HepG2 (cell line): ENCODE results near the gene CC2D1A. TPM values are rescaled to one million over a fixed set of nuclear protein-coding genes. Genes with fewer than 3 reads are reported as not detected.
A peak's percentile ranks its signal among the peaks of the same experiment; 100 is the strongest.

Experiments
- ASH2L ChIP-seq: fragments of 300-600, 200-600 bp; sonication (generic); IDR thresholded peaks from 2 replicates; pipeline ENCODE4 v1.7.0; 2017; ENCODE audit warnings: low read depth, mild to moderate bottlenecking, moderate library complexity, mixed read lengths, low read length; ENCODE audit not compliant: insufficient read length
- BHLHE40 ChIP-seq: IDR thresholded peaks from 2 replicates; pipeline ENCODE4 v1.6.1; 2011; ENCODE audit warnings: low read length, improper control_type of control experiment
- FOXA3 ChIP-seq: IDR thresholded peaks from 2 replicates; pipeline ENCODE4 v1.6.1; 2016; ENCODE audit warnings: missing genetic modification reagents, missing compliant biosample characterization
- FOXM1 ChIP-seq: sonication (generic); formaldehyde crosslinking; IDR thresholded peaks from 2 replicates; pipeline ENCODE4 v1.5.0; 2020; ENCODE audit warnings: missing genetic modification reagents
- HNF4A ChIP-seq: sonication (generic); formaldehyde crosslinking; IDR thresholded peaks from 2 replicates; pipeline ENCODE4 v1.4.0; 2020; ENCODE audit warnings: missing genetic modification reagents
- JDP2 ChIP-seq: sonication (generic); formaldehyde crosslinking; IDR thresholded peaks from 2 replicates; pipeline ENCODE4 v1.8.1; 2022; ENCODE audit warnings: missing genetic modification reagents, borderline replicate concordance
- MAFK ChIP-seq, 2 experiments: IDR thresholded peaks in 1 of 2; conservative IDR thresholded peaks in 1 of 2; 2 replicates each; pipeline ENCODE4 v1.6.1; 2011; ENCODE audit warnings: improper control_type of control experiment in 2 of 2, low read length in 2 of 2
- NAIF1 ChIP-seq: sonication (generic); formaldehyde crosslinking; IDR thresholded peaks from 2 replicates; pipeline ENCODE4 v1.5.0; 2020; ENCODE audit warnings: mild to moderate bottlenecking, missing genetic modification reagents, borderline replicate concordance
- PHF20 ChIP-seq: sonication (generic); formaldehyde crosslinking; IDR thresholded peaks from 2 replicates; pipeline ENCODE4 v1.5.0; 2020; ENCODE audit warnings: mild to moderate bottlenecking, missing genetic modification reagents
- SALL1 ChIP-seq: sonication (generic); formaldehyde crosslinking; IDR thresholded peaks from 2 replicates; pipeline ENCODE4 v1.8.0; 2022; ENCODE audit warnings: mild to moderate bottlenecking, missing genetic modification reagents
- SNRNP70 ChIP-seq: fragments of 200-400 bp; formaldehyde crosslinking; IDR thresholded peaks from 2 replicates; pipeline ENCODE4 v1.6.1; 2017; ENCODE audit warnings: mild to moderate bottlenecking, low read depth, low read length, moderate library complexity
- TBX3 ChIP-seq: fragments of 450-650 bp; IDR thresholded peaks from 2 replicates; pipeline ENCODE4 v1.6.1; 2017; ENCODE audit warnings: antibody characterized with exemption, mild to moderate bottlenecking, inconsistent platforms, borderline replicate concordance
- ZBTB7A ChIP-seq: sonication (generic); formaldehyde crosslinking; IDR thresholded peaks from 2 replicates; pipeline ENCODE4 v1.8.0; 2022; ENCODE audit warnings: mild to moderate bottlenecking, missing genetic modification reagents
- ZIK1 ChIP-seq: sonication (generic); formaldehyde crosslinking; IDR thresholded peaks from 2 replicates; pipeline ENCODE4 v1.5.0; 2020; ENCODE audit warnings: mild to moderate bottlenecking, low read depth, missing genetic modification reagents, borderline replicate concordance
- ZMAT5 ChIP-seq: sonication (generic); formaldehyde crosslinking; IDR thresholded peaks from 2 replicates; pipeline ENCODE4 v1.5.0; 2020; ENCODE audit warnings: mild to moderate bottlenecking, low read depth, missing genetic modification reagents, borderline replicate concordance
- ZMYM4 ChIP-seq: sonication (generic); formaldehyde crosslinking; IDR thresholded peaks from 2 replicates; pipeline ENCODE4 v1.8.1; 2023; ENCODE audit warnings: mild to moderate bottlenecking, missing genetic modification reagents
- ZNF136 ChIP-seq: sonication (generic); formaldehyde crosslinking; IDR thresholded peaks from 2 replicates; pipeline ENCODE4 v1.8.1; 2022; ENCODE audit warnings: low read depth, mild to moderate bottlenecking, moderate library complexity, missing genetic modification reagents
- ZNF24 ChIP-seq: fragments of 450-650 bp; IDR thresholded peaks from 2 replicates; pipeline ENCODE4 v1.6.1; 2017; ENCODE audit warnings: antibody characterized with exemption, mild to moderate bottlenecking
- ZNF383 ChIP-seq: sonication (generic); formaldehyde crosslinking; IDR thresholded peaks from 2 replicates; pipeline ENCODE4 v1.4.0; 2020; ENCODE audit warnings: missing genetic modification reagents, mild to moderate bottlenecking, borderline replicate concordance
- ZNF446 ChIP-seq: sonication (generic); formaldehyde crosslinking; IDR thresholded peaks from 2 replicates; pipeline ENCODE4 v1.5.0; 2020; ENCODE audit warnings: mild to moderate bottlenecking, missing genetic modification reagents
- ZNF510 ChIP-seq: sonication (generic); formaldehyde crosslinking; IDR thresholded peaks from 2 replicates; pipeline ENCODE4 v1.4.0; 2020; ENCODE audit warnings: low read depth, mild to moderate bottlenecking, missing genetic modification reagents
- ZNF547 ChIP-seq: sonication (generic); formaldehyde crosslinking; IDR thresholded peaks from 2 replicates; pipeline ENCODE4 v1.5.1; 2020; ENCODE audit warnings: mild to moderate bottlenecking, missing genetic modification reagents
- ZNF567 ChIP-seq: sonication (generic); formaldehyde crosslinking; IDR thresholded peaks from 2 replicates; pipeline ENCODE4 v1.8.1; 2023; ENCODE audit warnings: mild to moderate bottlenecking, missing genetic modification reagents, borderline replicate concordance
- ZNF790 ChIP-seq: sonication (generic); formaldehyde crosslinking; IDR thresholded peaks from 2 replicates; pipeline ENCODE4 v1.8.0; 2022; ENCODE audit warnings: missing genetic modification reagents, mild to moderate bottlenecking, borderline replicate concordance
- ZNF792 ChIP-seq: IDR thresholded peaks from 2 replicates; pipeline ENCODE4 v1.6.1; 2016
- polyA plus RNA-seq, 8 experiments: library from polyadenylated mRNA; depleted of rRNA in 3 of 8; stranded (reverse) in 7 of 8; unstranded in 1 of 8; fragments of >200 nt; fragmentation: Illumina TruSeq in 4 of 8; extraction: Trizol in 4 of 8; gene quantifications; 2 replicates each; pipeline versions ENCODE4 v1.2.1 to v1.2.3, GENCODE V29; 2011 to 2016; ENCODE audit warnings: low read depth in 4 of 8, missing spikeins in 1 of 8, mixed read lengths in 1 of 8; ENCODE audit not compliant: insufficient read depth in 1 of 8
- total RNA-seq, 5 experiments: library from RNA; depleted of rRNA; stranded (reverse); fragments of >200 nt; fragmentation: Illumina TruSeq; extraction: Trizol; gene quantifications; 2 replicates each; pipeline ENCODE4 v1.2.3, GENCODE V29; 2016; ENCODE audit warnings: low read depth in 1 of 5
- TF ChIP-seq, protein P1 (sequence below): sonication (generic); formaldehyde crosslinking; IDR thresholded peaks from 2 replicates; pipeline ENCODE4 v1.4.0; 2020; ENCODE audit warnings: mild to moderate bottlenecking, missing genetic modification reagents
- TF ChIP-seq, protein P2 (sequence below): sonication (generic); formaldehyde crosslinking; IDR thresholded peaks from 2 replicates; pipeline ENCODE4 v1.5.1; 2020; ENCODE audit warnings: missing genetic modification reagents, mild to moderate bottlenecking, borderline replicate concordance
- TF ChIP-seq, protein P3 (sequence below): sonication (generic); formaldehyde crosslinking; IDR thresholded peaks from 2 replicates; pipeline ENCODE4 v1.5.1; 2020; ENCODE audit warnings: mild to moderate bottlenecking, moderate library complexity, missing genetic modification reagents

CC2D1A gene
- total and polyA plus RNA-seq, 2 of the 13 experiments (the other 11 are each of a cell fraction or from before 2014, with no cell fraction given): 9.7 to 11.5 TPM

DNA sequence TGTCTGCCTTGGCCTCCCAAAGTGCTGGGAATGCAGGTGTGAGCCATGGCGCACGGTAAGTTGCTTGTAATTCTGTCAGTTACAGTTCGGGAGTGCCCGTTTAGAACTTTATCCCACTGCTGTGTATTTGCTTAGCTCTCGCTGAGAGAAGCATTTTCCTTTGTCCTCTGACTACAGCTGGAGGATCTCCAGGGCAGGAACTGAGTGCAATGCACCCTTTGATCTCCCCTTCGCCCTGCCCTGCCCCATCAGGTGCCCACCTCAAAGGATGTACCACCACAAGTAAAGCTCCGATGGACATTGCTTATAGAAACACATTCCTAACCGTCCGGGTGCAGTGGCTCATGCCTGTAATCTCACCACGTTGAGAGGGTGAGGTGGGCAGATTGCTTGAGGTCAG, 6.6 kb upstream of the CC2D1A start (continued):
- TF ChIP-seq BHLHE40 (peak; percentile 47; the same call in 1 of the 2 replicates), JDP2 (no peak), ZNF383 (CRISPR knock-in tag) (no peak), ZNF136 (CRISPR knock-in tag) (no peak), ZNF792 (no peak), FOXM1 (CRISPR knock-in tag) (no peak), ASH2L (peak; percentile 33), ZMAT5 (CRISPR knock-in tag) (no peak), SALL1 (peak; percentile 50; the same call in 1 of the 2 replicates), ZNF446 (no peak), HNF4A (CRISPR knock-in tag) (peak; percentile 55), PHF20 (CRISPR knock-in tag) (0 out of 2 replicates have a peak, but pooled peaks have one; percentile 19), ZNF510 (CRISPR knock-in tag) (no peak), ZNF567 (CRISPR knock-in tag) (no peak), ZBTB7A (peak; percentile 54; the same call in 1 of the 2 replicates), TBX3 (no peak), ZNF790 (CRISPR knock-in tag) (no peak), ZMYM4 (CRISPR knock-in tag) (peak; percentile 56; the same call in 1 of the 2 replicates), ZNF24 (no peak), FOXA3 (CRISPR knock-in tag) (peak; percentile 30; the same call in 1 of the 2 replicates), ZNF547 (CRISPR knock-in tag) (no peak), NAIF1 (CRISPR knock-in tag) (no peak), ZIK1 (CRISPR knock-in tag) (no peak), SNRNP70 (no peak), MAFK (conservative IDR thresholded peaks at IDR 0.05 in 1 of 2, IDR thresholded peaks at IDR 0.05 in 1 of 2; ENCODE audit: low read length in 2 of 2) (peak in 1 of 2 experiments; percentile 26; a peak in 1 of 4 replicates)
- TF ChIP-seq, protein P1, sequence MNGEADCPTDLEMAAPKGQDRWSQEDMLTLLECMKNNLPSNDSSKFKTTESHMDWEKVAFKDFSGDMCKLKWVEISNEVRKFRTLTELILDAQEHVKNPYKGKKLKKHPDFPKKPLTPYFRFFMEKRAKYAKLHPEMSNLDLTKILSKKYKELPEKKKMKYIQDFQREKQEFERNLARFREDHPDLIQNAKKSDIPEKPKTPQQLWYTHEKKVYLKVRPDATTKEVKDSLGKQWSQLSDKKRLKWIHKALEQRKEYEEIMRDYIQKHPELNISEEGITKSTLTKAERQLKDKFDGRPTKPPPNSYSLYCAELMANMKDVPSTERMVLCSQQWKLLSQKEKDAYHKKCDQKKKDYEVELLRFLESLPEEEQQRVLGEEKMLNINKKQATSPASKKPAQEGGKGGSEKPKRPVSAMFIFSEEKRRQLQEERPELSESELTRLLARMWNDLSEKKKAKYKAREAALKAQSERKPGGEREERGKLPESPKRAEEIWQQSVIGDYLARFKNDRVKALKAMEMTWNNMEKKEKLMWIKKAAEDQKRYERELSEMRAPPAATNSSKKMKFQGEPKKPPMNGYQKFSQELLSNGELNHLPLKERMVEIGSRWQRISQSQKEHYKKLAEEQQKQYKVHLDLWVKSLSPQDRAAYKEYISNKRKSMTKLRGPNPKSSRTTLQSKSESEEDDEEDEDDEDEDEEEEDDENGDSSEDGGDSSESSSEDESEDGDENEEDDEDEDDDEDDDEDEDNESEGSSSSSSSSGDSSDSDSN (CRISPR knock-in tag): no peak
- TF ChIP-seq, protein P2, sequence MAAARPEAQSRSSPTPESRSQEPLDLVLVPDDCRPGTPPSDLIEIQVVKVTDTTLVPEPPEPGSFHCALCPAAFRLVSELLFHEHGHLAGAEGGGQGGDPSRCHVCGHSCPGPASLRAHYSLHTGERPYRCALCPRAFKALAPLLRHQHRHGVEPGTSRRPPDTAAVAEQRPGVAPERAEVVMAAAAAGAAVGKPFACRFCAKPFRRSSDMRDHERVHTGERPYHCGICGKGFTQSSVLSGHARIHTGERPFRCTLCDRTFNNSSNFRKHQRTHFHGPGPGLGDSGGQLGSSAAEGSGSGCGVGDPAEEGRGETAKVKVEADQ (CRISPR knock-in tag): 0 out of 2 replicates have a peak, but pooled peaks have one; percentile 7
- TF ChIP-seq, protein P3, sequence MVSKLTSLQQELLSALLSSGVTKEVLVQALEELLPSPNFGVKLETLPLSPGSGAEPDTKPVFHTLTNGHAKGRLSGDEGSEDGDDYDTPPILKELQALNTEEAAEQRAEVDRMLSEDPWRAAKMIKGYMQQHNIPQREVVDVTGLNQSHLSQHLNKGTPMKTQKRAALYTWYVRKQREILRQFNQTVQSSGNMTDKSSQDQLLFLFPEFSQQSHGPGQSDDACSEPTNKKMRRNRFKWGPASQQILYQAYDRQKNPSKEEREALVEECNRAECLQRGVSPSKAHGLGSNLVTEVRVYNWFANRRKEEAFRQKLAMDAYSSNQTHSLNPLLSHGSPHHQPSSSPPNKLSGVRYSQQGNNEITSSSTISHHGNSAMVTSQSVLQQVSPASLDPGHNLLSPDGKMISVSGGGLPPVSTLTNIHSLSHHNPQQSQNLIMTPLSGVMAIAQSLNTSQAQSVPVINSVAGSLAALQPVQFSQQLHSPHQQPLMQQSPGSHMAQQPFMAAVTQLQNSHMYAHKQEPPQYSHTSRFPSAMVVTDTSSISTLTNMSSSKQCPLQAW (CRISPR knock-in tag): no peak
